Neural crest cell (in vitro differentiated cells): ENCODE measurements around the gene GPRC6A. TPM values are rescaled to one million over a fixed set of nuclear protein-coding genes. Genes with fewer than 3 reads are reported as not detected.
A peak's percentile ranks its signal among the peaks of the same experiment; 100 is the strongest.

Experiments
- DNase-seq: peaks from one replicate; pipeline ENCODE4 v3.0.0; 2021; ENCODE audit warnings: low read depth, mixed read lengths, low spot score
- H3K27ac Mint-ChIP-seq: one replicate; pipeline ENCODE4 v1.8.0; 2021; ENCODE audit warnings: mild to moderate bottlenecking, mixed read lengths; ENCODE audit not compliant: unreplicated experiment
- H3K27me3 Mint-ChIP-seq: 2 replicates; pipeline ENCODE4 v1.8.0; 2021; ENCODE audit warnings: low read depth, mild to moderate bottlenecking, mixed read lengths
- H3K36me3 Mint-ChIP-seq: 2 replicates; pipeline ENCODE4 v1.8.0; 2021; ENCODE audit warnings: low read depth, mild to moderate bottlenecking, mixed read lengths
- H3K4me1 Mint-ChIP-seq: 2 replicates; pipeline ENCODE4 v1.8.0; 2021; ENCODE audit warnings: mixed read lengths
- H3K4me3 Mint-ChIP-seq: one replicate; pipeline ENCODE4 v1.8.0; 2021; ENCODE audit warnings: mild to moderate bottlenecking, mixed read lengths
- H3K9me3 Mint-ChIP-seq: 2 replicates; pipeline ENCODE4 v1.8.0; 2021; ENCODE audit warnings: mixed read lengths
- total RNA-seq: library from RNA; stranded (reverse); gene quantifications from 2 replicates; pipeline ENCODE4 v1.2.1, GENCODE V29; 2021
- TF ChIP-seq, protein P1 (sequence below): fragments of 200-600 bp; sonication (generic); conservative IDR thresholded peaks from 2 replicates; pipeline ENCODE4 v1.5.0; 2021; ENCODE audit warnings: antibody characterized with exemption, mild to moderate bottlenecking

GPRC6A gene
- total RNA-seq, 1 donor from 2014 or later: not detected

GRCh38 chr6:116779573-116780164 lies 49.2 kb downstream of the GPRC6A start:
- TF ChIP-seq, protein P1, sequence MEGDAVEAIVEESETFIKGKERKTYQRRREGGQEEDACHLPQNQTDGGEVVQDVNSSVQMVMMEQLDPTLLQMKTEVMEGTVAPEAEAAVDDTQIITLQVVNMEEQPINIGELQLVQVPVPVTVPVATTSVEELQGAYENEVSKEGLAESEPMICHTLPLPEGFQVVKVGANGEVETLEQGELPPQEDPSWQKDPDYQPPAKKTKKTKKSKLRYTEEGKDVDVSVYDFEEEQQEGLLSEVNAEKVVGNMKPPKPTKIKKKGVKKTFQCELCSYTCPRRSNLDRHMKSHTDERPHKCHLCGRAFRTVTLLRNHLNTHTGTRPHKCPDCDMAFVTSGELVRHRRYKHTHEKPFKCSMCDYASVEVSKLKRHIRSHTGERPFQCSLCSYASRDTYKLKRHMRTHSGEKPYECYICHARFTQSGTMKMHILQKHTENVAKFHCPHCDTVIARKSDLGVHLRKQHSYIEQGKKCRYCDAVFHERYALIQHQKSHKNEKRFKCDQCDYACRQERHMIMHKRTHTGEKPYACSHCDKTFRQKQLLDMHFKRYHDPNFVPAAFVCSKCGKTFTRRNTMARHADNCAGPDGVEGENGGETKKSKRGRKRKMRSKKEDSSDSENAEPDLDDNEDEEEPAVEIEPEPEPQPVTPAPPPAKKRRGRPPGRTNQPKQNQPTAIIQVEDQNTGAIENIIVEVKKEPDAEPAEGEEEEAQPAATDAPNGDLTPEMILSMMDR: peak; percentile 74
- H3K4me1 Mint-ChIP-seq: no peaks in the 10 kb centered on the region

DNA sequence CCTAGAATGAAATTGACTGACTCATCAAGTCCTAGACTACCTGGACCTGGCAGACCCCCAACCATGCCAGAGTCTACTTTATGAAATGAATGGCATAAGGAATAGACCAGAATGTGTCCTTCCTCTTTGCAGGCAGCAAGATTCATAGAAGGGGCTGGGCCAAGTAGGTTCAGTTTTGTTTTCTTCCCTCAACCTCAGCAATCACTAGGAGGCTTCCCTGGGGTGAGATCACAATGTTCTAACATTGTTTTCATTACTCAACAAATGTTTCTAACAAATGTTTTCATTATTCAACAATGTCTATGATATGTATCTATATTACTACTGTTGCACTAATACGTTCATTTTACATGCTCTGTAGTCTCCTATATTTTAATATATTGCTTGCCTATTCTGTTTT lies 55.0 kb downstream of the GPRC6A start:
- Mint-ChIP-seq H3K4me3 (no peak overlapping the region), H3K27ac (no peak overlapping the region), H3K27me3 (peaks cover 2% of the 10 kb centered on the region), H3K4me1 (no peaks in the 10 kb centered on the region), H3K36me3 (no peaks in the 10 kb centered on the region), H3K9me3 (no peaks in the 10 kb centered on the region)
- no peak for DNase-seq
- TF ChIP-seq, protein P1: no peak

More at GRCh38 chr6:116779573-116780164, 49.2 kb downstream of the GPRC6A start:
- Mint-ChIP-seq H3K9me3 (no peaks in the 10 kb centered on the region), H3K27me3 (no peaks in the 10 kb centered on the region), H3K27ac (no peak overlapping the region), H3K36me3 (no peaks in the 10 kb centered on the region), H3K4me3 (no peak overlapping the region)
- DNase-seq: no peak

DNA sequence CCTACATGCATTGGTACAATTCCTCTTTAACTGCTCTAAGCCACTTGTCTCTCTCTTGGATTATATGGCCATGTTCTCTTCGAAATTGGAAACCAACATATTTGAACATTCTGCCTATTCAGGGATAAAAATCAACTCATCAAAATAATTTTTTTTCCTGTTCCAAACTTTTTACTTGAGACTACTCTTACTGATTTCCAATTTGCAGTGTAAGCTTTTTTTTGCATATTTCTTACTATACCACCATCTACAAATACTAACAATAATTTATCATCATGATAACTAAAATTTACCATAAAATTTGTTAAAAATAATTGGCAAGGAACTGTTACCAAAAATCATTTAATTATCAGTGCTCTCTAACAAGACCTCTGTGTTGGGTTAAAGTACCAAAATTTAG lies 56.4 kb downstream of the GPRC6A start:
- DNase-seq: no peak
- Mint-ChIP-seq H3K4me1 (no peaks in the 10 kb centered on the region), H3K4me3 (no peak overlapping the region), H3K36me3 (no peaks in the 10 kb centered on the region), H3K27me3 (peaks cover 5% of the 10 kb centered on the region), H3K9me3 (no peaks in the 10 kb centered on the region), H3K27ac (no peak overlapping the region)
- TF ChIP-seq, protein P1: no peak

DNA sequence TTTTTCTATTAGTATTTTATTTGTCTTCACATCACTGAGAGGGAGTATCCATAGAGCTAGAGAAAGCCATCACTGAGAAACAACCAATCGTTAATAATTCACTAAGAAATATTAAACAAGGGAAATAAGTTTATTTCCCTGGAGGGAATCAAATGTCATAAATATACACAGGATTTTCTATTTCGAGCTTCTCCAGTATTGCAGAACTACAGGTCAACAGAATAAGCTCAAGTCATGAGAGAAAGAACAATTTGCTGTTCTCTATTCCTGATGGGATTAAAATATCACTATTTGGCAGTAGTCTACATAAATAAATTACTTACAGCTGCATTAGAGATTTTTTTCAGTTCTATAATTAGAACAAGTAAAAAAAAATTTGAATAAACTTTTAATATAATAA lies 61.2 kb downstream of the GPRC6A start:
- Mint-ChIP-seq H3K9me3 (no peaks in the 10 kb centered on the region), H3K27me3 (peaks cover 45% of the 10 kb centered on the region), H3K27ac (no peak overlapping the region), H3K4me3 (no peak overlapping the region), H3K36me3 (no peaks in the 10 kb centered on the region), H3K4me1 (peaks cover 11% of the 10 kb centered on the region)
- no peak for DNase-seq
- TF ChIP-seq, protein P1: no peak

DNA sequence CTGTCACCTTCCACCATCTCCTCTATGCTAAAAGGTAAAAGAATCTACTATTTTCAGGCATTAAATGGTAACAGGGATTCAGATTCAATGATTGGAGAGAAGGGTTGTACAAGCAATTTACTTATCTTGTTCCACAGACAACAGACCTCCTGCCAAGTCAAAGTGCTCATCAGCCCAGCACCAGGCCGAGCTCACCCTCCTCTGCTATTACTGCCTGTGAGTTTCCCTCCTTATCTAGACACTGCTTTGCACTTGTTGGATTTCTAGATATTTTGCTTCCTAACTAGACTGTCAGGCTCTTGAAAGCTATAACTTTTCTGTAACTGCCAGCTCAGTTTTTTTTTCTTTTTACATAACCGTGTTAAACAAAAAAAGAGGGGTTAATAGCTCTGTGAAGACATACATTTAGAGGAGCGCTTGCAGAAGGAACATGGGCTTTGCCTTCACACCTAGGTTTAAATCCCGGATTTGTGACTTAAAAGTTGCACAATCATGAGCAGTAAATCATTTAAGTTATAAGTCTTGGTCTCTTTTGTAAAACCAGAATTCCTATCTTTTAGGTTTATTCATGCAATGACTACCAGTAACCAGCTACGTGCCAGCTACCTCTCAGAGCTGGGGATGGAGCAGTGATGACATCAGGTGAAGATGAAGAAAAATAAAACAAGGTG lies 62.2 kb downstream of the GPRC6A start:
- H3K9me3 Mint-ChIP-seq: no peaks in the 10 kb centered on the region
- no peak overlapping the region for H3K27ac Mint-ChIP-seq
- TF ChIP-seq, protein P1: no peak
- H3K27me3 Mint-ChIP-seq: peaks cover 49% of the 10 kb centered on the region
- H3K4me1 Mint-ChIP-seq: peaks cover 11% of the 10 kb centered on the region
- peak overlapping the region; percentile 81 for H3K4me3 Mint-ChIP-seq
- no peaks in the 10 kb centered on the region for H3K36me3 Mint-ChIP-seq
- DNase-seq: no peak
